Panc1 (cell line): Measurements from ENCODE around the gene TF.

Experiments used
- TCF7L2 ChIP-seq: IDR thresholded peaks from 2 replicates; pipeline ENCODE4 v1.6.1; 2011; ENCODE audit warnings: mild to moderate bottlenecking, low read depth, low read length, inconsistent platforms
- TF ChIP-seq, protein P1 (sequence below): fragments of 450-650 bp; IDR thresholded peaks from 2 replicates; pipeline ENCODE4 v1.5.1; 2017; ENCODE audit warnings: mild to moderate bottlenecking

DNA sequence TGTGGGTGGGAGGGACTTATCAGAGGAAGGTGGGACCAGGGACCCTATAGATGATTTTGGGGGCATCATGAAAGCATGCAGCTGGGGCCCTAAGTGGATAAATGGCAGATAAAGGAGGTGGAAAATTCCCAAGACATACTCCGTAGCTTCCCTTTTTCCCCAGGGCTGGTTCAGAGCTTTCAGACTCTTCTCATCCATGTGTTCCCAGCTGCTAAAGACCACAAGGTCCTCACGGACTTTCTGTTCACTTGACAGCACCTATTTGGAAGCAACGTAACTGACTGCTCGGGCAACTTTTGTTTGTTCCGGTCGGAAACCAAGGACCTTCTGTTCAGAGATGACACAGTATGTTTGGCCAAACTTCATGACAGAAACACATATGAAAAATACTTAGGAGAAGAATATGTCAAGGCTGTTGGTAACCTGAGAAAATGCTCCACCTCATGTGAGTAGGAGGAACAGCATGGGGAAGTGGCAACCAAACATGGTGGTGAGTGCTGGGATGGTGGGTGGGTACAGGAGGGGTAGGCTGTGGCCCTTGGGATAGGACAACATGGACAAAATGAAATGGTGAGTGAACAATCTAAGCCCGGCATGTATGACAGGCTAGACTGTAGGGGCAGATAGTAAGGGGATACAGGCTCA is 30.7 kb downstream of the TF start:
- TF ChIP-seq, protein P1, sequence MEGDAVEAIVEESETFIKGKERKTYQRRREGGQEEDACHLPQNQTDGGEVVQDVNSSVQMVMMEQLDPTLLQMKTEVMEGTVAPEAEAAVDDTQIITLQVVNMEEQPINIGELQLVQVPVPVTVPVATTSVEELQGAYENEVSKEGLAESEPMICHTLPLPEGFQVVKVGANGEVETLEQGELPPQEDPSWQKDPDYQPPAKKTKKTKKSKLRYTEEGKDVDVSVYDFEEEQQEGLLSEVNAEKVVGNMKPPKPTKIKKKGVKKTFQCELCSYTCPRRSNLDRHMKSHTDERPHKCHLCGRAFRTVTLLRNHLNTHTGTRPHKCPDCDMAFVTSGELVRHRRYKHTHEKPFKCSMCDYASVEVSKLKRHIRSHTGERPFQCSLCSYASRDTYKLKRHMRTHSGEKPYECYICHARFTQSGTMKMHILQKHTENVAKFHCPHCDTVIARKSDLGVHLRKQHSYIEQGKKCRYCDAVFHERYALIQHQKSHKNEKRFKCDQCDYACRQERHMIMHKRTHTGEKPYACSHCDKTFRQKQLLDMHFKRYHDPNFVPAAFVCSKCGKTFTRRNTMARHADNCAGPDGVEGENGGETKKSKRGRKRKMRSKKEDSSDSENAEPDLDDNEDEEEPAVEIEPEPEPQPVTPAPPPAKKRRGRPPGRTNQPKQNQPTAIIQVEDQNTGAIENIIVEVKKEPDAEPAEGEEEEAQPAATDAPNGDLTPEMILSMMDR = no peak
- TF ChIP-seq TCF7L2 = no peak
